Trophoblast cell (in vitro differentiated cells and primary cell): ENCODE measurements around the gene STK10.

Experiments
- DNase-seq, 2 donors: peaks; one replicate each; pipeline ENCODE4 v3.0.0-alpha.2; 2016
- H2AFZ ChIP-seq: 2 replicates; pipeline ENCODE4 v1.6.1; 2013; ENCODE audit warnings: low read length, moderate library complexity, mild to moderate bottlenecking; ENCODE audit not compliant: insufficient read depth, poor library complexity
- H2AK5ac ChIP-seq: 2 replicates; pipeline ENCODE4 v1.6.1; 2013; ENCODE audit warnings: mild to moderate bottlenecking, low read length
- H2BK120ac ChIP-seq: 2 replicates; pipeline ENCODE4 v1.6.1; 2013; ENCODE audit warnings: low read length, mild to moderate bottlenecking, moderate library complexity; ENCODE audit not compliant: insufficient read depth, poor library complexity
- H2BK12ac ChIP-seq: 2 replicates; pipeline ENCODE4 v1.6.1; 2013; ENCODE audit warnings: mild to moderate bottlenecking, low read length, moderate library complexity
- H2BK5ac ChIP-seq: 2 replicates; pipeline ENCODE4 v1.6.1; 2013; ENCODE audit warnings: low read length, low read depth, moderate library complexity, mild to moderate bottlenecking; ENCODE audit not compliant: poor library complexity
- H3K14ac ChIP-seq: 2 replicates; pipeline ENCODE4 v1.6.1; 2013; ENCODE audit warnings: mild to moderate bottlenecking, low read length
- H3K18ac ChIP-seq: 2 replicates; pipeline ENCODE4 v1.6.1; 2013; ENCODE audit warnings: mild to moderate bottlenecking, low read length
- H3K23ac ChIP-seq: 2 replicates; pipeline ENCODE4 v1.6.1; 2013; ENCODE audit warnings: low read length
- H3K27ac ChIP-seq: 2 replicates; pipeline ENCODE4 v1.5.1; 2013; ENCODE audit warnings: low read depth, mild to moderate bottlenecking, inconsistent platforms, low read length, moderate library complexity
- H3K27me3 ChIP-seq: 2 replicates; pipeline ENCODE4 v1.6.1; 2013; ENCODE audit warnings: inconsistent platforms, mild to moderate bottlenecking, low read length, moderate library complexity; ENCODE audit not compliant: insufficient read depth
- H3K36me3 ChIP-seq, 2 experiments: 1 replicate in 1 of 2; 2 replicates in 1 of 2; pipeline ENCODE4 v1.6.1; 2013; ENCODE audit warnings: low read length in 2 of 2, mild to moderate bottlenecking in 2 of 2, moderate library complexity in 1 of 2; ENCODE audit not compliant: insufficient read depth in 2 of 2, control insufficient read depth in 1 of 2
- H3K4ac ChIP-seq: 2 replicates; pipeline ENCODE4 v1.6.1; 2013; ENCODE audit warnings: low read depth, mild to moderate bottlenecking, low read length, moderate library complexity
- H3K4me1 ChIP-seq, 2 experiments: 1 replicate in 1 of 2; 2 replicates in 1 of 2; pipeline ENCODE4 v1.6.1; 2013; ENCODE audit warnings: low read length in 2 of 2, mild to moderate bottlenecking in 2 of 2, moderate library complexity in 1 of 2; ENCODE audit not compliant: insufficient read depth in 2 of 2, control insufficient read depth in 1 of 2
- H3K4me2 ChIP-seq: 2 replicates; pipeline ENCODE4 v1.6.1; 2013; ENCODE audit warnings: inconsistent platforms, mild to moderate bottlenecking, low read length, moderate library complexity
- H3K4me3 ChIP-seq: 2 replicates; pipeline ENCODE4 v1.5.1; 2013; ENCODE audit warnings: mild to moderate bottlenecking, low read depth, low read length, inconsistent platforms
- H3K79me1 ChIP-seq: one replicate; pipeline ENCODE4 v1.6.1; 2013; ENCODE audit warnings: low read length
- H3K79me2 ChIP-seq: 2 replicates; pipeline ENCODE4 v1.6.1; 2013; ENCODE audit warnings: low read length, mild to moderate bottlenecking; ENCODE audit not compliant: control insufficient read depth, insufficient read depth, poor library complexity
- H3K9ac ChIP-seq: 2 replicates; pipeline ENCODE4 v1.6.1; 2013; ENCODE audit warnings: mild to moderate bottlenecking, low read length
- H3K9me3 ChIP-seq: 2 replicates; pipeline ENCODE4 v1.6.1; 2013; ENCODE audit warnings: low read depth, mild to moderate bottlenecking, control low read depth, inconsistent platforms, low read length; ENCODE audit not compliant: insufficient read depth
- H4K12ac ChIP-seq: 2 replicates; pipeline ENCODE4 v1.6.1; 2013; ENCODE audit warnings: low read depth, mild to moderate bottlenecking, low read length, moderate library complexity
- H4K8ac ChIP-seq: 2 replicates; pipeline ENCODE4 v1.6.1; 2013; ENCODE audit warnings: low read depth, mild to moderate bottlenecking, low read length, moderate library complexity
- H4K91ac ChIP-seq: one replicate; pipeline ENCODE4 v1.6.1; 2013; ENCODE audit warnings: low read depth, mild to moderate bottlenecking, low read length, moderate library complexity
- WGBS: extraction: QIAGEN DNeasy Blood & Tissue Kit; methylation state at CpG from one replicate; pipeline ENCODE4 v1.1.7; 2013; ENCODE audit warnings: missing lambda C conversion rate; ENCODE audit not compliant: insufficient read length, insufficient coverage; ENCODE audit errors: extremely low coverage; 5-methylcytosine and 5-hydroxymethylcytosine counted together

Gene STK10

GRCh38 chr5:172085738-172086137 is 102.3 kb downstream of the STK10 start:
- H3K9ac ChIP-seq, result no peak overlapping the region
- no peak overlapping the region for H3K4ac ChIP-seq
- no peak for DNase-seq
- H3K79me2 ChIP-seq, result no peaks in the 10 kb centered on the region
- H2BK5ac ChIP-seq, result peak overlapping the region; percentile 4
- no peak overlapping the region for H2AFZ ChIP-seq
- H2BK120ac ChIP-seq, result peak overlapping the region; percentile 45
- H2AK5ac ChIP-seq, result no peak overlapping the region
- no peak overlapping the region for H3K4me3 ChIP-seq
- peak overlapping the region; percentile 2 for H4K8ac ChIP-seq
- no peak overlapping the region for H3K23ac ChIP-seq
- peak overlapping the region; percentile 10 for H3K14ac ChIP-seq
- no CpG with 5 or more reads among the region's 10 CpGs for WGBS
- H4K12ac ChIP-seq, result no peak overlapping the region
- H4K91ac ChIP-seq, result peak overlapping the region; percentile 37
- H3K4me1 ChIP-seq, result peaks cover 11 to 16% of the 10 kb centered on the region in 2 experiments
- H3K79me1 ChIP-seq, result peaks cover 6% of the 10 kb centered on the region
- peaks cover 22 to 27% of the 10 kb centered on the region in 2 experiments for H3K36me3 ChIP-seq
- H3K27me3 ChIP-seq, result no peaks in the 10 kb centered on the region
- no peak overlapping the region for H2BK12ac ChIP-seq
- H3K9me3 ChIP-seq, result peaks cover 2% of the 10 kb centered on the region
- H3K4me2 ChIP-seq, result no peak overlapping the region
- peak overlapping the region; percentile 42 for H3K27ac ChIP-seq
- H3K18ac ChIP-seq, result no peak overlapping the region

- Histone ChIP-seq H3K9me3 (no peaks in the 10 kb centered on the region), H3K4me3 (no peak overlapping the region), H2AK5ac (no peak overlapping the region), H3K36me3 (peaks cover 23 to 25% of the 10 kb centered on the region in 2 experiments), H3K27ac (no peak overlapping the region), H3K4ac (no peak overlapping the region), H3K4me2 (no peak overlapping the region), H3K14ac (no peak overlapping the region), H4K8ac (no peak overlapping the region), H2BK12ac (no peak overlapping the region), H3K18ac (no peak overlapping the region), H3K79me2 (peaks cover 2% of the 10 kb centered on the region), H2BK5ac (no peak overlapping the region), H3K4me1 (peaks cover 19 to 22% of the 10 kb centered on the region in 2 experiments), H3K23ac (no peak overlapping the region), H3K9ac (no peak overlapping the region), H4K91ac (no peak overlapping the region), H3K27me3 (no peaks in the 10 kb centered on the region), H4K12ac (peak overlapping the region; percentile 20), H2BK120ac (no peak overlapping the region), H3K79me1 (peaks cover 14% of the 10 kb centered on the region), H2AFZ (no peak overlapping the region)
- no peak for DNase-seq
- WGBS, result no CpG with 5 or more reads among the region's 14 CpGs
These were observed 105.8 kb downstream of the STK10 start for GRCh38 chr5:172082180-172082579.

GRCh38 chr5:172079876-172080275 is 108.1 kb downstream of the STK10 start:
- Histone ChIP-seq H4K8ac (no peak overlapping the region), H2AFZ (no peak overlapping the region), H3K9me3 (no peaks in the 10 kb centered on the region), H2BK120ac (no peak overlapping the region), H3K27me3 (no peaks in the 10 kb centered on the region), H4K91ac (no peak overlapping the region), H3K9ac (no peak overlapping the region), H3K4ac (no peak overlapping the region), H3K79me1 (peaks cover 13% of the 10 kb centered on the region), H2AK5ac (no peak overlapping the region), H3K23ac (no peak overlapping the region), H2BK5ac (no peak overlapping the region), H3K4me3 (no peak overlapping the region), H3K79me2 (peaks cover 2% of the 10 kb centered on the region), H3K4me1 (peaks cover 13 to 15% of the 10 kb centered on the region in 2 experiments), H3K36me3 (peaks cover 23 to 27% of the 10 kb centered on the region in 2 experiments), H2BK12ac (no peak overlapping the region), H3K18ac (no peak overlapping the region), H3K27ac (no peak overlapping the region), H3K4me2 (no peak overlapping the region), H4K12ac (no peak overlapping the region), H3K14ac (no peak overlapping the region)
- DNase-seq, result peak in 1 of 2 donors; percentile 83
- WGBS, result no CpG with 5 or more reads among the region's 4 CpGs

GRCh38 chr5:172078726-172079345 is 109.2 kb downstream of the STK10 start:
- Histone ChIP-seq H3K27me3 (no peaks in the 10 kb centered on the region), H3K4me1 (peaks cover 17 to 18% of the 10 kb centered on the region in 2 experiments), H3K9ac (no peak overlapping the region), H3K9me3 (no peaks in the 10 kb centered on the region), H3K79me1 (peaks cover 13% of the 10 kb centered on the region), H3K4me2 (no peak overlapping the region), H3K18ac (peak overlapping the region; percentile 35), H3K14ac (peak overlapping the region; percentile 16), H3K4me3 (no peak overlapping the region), H2BK12ac (peak overlapping the region; percentile 79), H4K12ac (no peak overlapping the region), H3K79me2 (peaks cover 2% of the 10 kb centered on the region), H2AK5ac (peak overlapping the region; percentile 7), H2BK5ac (no peak overlapping the region), H3K4ac (no peak overlapping the region), H3K23ac (no peak overlapping the region), H3K36me3 (peaks cover 23 to 27% of the 10 kb centered on the region in 2 experiments), H3K27ac (no peak overlapping the region), H2AFZ (no peak overlapping the region), H2BK120ac (no peak overlapping the region), H4K91ac (peak overlapping the region; percentile 27), H4K8ac (no peak overlapping the region)
- no peak for DNase-seq
- no CpG with 5 or more reads among the region's 8 CpGs for WGBS
